HG03097 (cell line): ENCODE data around the gene MRPL19.

ENCODE experiments used
- ATAC-seq: cut with Tn5 transposase; IDR thresholded peaks from one replicate; pipeline ENCODE4 v1.9.1; 2021; ENCODE audit not compliant: unreplicated experiment, low FRiP score

MRPL19 gene

GRCh38 chr2:75614162-75614651 is 32.4 kb upstream of the MRPL19 start:
- ATAC-seq = no peak

- ATAC-seq = no peak
These were observed 30.2 kb upstream of the MRPL19 start for GRCh38 chr2:75616406-75616805.

GRCh38 chr2:75616933-75617332 is 29.6 kb upstream of the MRPL19 start:
- ATAC-seq = no peak

- ATAC-seq = no peak
These were observed 26.4 kb upstream of the MRPL19 start for GRCh38 chr2:75619956-75620740.

DNA sequence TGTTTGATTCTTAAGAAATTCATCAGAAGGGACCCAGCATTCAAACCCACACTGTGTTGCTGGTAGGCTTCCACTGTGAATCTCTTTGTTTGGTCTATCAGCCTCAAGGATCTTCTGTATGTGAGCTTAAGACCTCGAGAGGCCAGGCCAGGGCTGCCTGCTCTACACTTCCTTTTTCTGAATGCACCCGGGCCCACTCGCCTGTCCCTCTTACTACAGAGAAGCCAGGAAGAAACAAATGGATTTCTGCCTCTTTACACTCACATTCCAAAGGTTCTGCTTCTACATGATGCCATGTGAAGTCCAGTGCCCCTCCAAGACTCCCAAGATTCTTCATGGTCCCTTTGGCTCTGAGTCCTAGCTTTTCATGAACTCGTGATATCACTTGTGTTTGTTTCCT is 25.4 kb upstream of the MRPL19 start:
- no peak for ATAC-seq

DNA sequence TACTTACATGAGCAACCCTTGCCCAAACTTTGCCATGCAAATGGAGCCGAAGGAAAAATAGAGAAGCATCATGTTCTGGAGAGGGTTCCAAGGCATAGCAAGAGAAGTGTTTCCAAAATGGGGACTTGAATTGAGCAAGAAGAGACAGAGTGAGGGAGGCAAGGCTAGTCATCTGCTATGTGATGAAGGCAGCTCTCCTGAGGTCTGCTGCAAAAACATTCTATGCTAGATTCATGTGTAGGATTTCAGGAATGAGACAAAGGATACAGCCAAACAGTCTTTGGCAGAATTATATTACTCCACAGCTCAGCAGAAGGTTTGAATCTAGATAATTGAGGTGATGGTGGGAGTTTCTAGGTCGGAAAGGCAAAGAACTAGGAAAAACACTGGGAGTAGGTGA is 24.1 kb upstream of the MRPL19 start:
- no peak for ATAC-seq

GRCh38 chr2:75622929-75623328 is 23.7 kb upstream of the MRPL19 start:
- ATAC-seq = no peak

- ATAC-seq = peak; percentile 77
These were observed 18.6 kb upstream of the MRPL19 start for GRCh38 chr2:75627902-75628504.

DNA sequence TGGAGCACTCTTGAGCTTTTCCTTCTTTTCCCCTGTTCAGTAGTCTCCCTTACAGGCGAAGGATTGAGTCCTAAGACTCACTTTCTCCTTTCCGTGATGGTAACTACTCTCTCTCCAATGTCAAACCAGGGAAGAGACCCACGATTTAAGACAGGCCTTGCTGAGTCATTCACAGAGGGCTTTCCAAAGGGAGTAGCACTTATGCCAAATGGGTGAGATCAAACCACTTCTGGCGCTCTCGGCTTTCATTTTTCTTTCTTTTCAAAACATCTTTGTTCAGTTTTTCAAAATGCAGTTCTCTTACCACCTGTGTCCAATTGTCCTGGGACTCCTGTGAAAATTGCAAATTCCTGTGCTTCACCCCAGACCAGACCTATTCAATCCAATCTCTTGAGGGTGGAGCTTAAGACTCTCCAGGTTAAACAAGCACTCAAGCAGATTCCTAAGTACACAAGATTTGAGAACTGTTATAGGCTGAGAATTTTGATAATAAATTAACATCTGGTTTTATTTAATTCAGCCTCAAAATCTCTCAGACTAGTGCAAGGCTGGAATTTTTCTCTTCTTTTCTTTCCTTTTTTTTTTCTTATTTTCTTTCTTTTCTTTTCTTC is 14.4 kb upstream of the MRPL19 start:
- no peak for ATAC-seq

DNA sequence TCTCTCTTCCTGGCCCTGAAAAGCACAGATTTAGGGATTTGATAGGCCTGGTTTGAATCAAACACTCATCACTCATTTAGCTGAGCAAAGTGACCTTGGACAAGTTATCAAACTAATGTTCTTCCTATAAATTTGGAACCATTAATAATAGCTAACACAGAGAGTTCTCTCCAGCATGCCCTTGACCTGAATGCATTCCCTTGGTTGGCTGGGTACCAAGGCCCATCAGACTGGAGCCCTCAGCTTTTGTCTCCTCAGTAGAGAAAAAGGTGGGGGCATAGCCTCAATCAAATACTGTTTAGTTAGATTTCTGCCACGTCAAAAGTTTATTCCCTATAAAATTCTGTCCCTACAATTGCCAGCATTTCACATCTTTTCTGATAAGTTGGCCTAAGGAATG is 13.8 kb upstream of the MRPL19 start:
- no peak for ATAC-seq

- ATAC-seq = no peak
These were observed 13.0 kb upstream of the MRPL19 start for GRCh38 chr2:75633620-75634019.

GRCh38 chr2:75634945-75635344 is 11.6 kb upstream of the MRPL19 start:
- no peak for ATAC-seq

- ATAC-seq = no peak
These were observed 9.0 kb upstream of the MRPL19 start for GRCh38 chr2:75637568-75637967.

GRCh38 chr2:75640621-75641121 is 5.9 kb upstream of the MRPL19 start:
- peak; percentile 93 for ATAC-seq

DNA sequence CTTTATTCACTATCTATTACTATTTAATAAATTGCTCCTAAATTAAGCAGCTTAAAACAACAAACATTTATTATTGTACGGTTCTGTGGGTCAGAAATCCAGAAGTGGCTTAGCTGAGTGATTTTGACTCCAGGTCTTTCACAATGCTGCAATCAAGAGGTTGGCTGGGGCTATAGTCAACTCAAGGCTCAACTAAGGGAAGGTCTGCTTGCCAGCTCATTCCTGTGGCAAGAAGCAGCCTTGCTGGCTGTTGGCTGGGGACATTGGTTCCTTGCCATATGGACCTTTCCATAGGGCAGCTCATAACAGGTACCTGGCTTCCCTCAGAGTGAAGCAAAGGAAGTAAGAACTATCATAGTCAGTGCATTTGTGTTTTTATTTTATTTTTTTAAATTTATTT is 5.0 kb upstream of the MRPL19 start:
- ATAC-seq = no peak

DNA sequence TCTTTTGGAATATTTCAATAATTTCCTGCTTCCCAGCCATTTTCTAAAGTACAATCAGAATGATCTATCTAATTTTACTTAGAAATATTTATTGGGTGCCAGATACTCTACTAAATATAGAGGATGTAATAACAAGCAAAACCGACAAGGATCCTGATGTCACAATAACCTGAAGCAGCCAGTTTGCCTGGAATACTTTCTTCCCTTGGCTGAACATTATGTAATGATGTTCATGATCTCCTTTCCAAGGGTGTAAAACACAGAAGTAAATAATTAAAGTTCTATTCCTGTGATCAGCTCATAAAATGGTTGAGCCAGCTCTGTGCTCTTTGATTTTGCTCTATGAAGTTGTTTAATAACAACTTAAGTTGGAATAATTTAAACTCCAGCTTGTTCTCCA is 2.6 kb upstream of the MRPL19 start:
- no peak for ATAC-seq

DNA sequence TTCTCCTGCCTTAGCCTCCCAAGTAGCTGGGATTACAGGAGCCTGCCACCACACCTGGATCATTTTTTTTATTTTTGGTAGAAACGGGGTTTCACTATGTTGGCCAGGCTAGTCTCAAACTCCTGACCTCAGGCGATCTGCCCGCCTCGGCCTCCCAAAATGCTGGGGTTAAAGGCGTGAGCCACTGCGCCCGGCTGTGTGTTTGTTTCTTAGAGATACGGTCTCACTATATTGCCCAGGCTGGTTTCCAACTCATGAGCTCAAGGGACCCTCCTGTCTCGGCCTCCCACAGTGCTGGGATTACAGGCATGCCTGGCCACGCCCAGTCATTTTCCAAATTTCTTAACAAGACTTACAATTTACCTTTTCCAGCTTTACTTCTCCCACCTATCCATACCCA is 940 bp upstream of the MRPL19 start:
- no peak for ATAC-seq

- ATAC-seq = no peak
These were observed 447 bp upstream of the MRPL19 start for GRCh38 chr2:75646090-75646582.

GRCh38 chr2:75647771-75648170 is 1.2 kb downstream of the MRPL19 start:
- ATAC-seq = no peak

GRCh38 chr2:75654012-75654411 is 7.4 kb downstream of the MRPL19 start:
- no peak for ATAC-seq

DNA sequence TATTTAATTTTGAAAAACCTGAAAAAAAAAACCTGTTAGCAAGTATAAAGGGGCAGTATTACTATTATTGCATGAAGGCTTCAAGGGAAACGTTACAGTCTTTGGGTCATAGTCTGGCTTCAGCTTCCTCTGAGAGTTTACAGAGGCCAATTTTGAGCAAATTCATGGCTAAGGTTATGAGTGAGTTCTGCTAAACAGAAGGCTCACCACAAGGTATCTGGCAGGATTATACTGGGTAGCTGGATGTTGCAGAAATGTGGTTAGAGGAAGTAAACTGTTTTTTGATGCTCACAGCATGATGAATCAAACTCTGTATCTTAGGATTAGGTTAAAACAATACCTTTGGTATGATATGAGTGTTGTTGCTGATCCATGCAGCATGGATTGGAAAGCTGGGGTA is 9.3 kb downstream of the MRPL19 start:
- ATAC-seq = no peak
